Esophagus squamous epithelium (tissue), 4 donors: Measurements from ENCODE around the gene TMEM196.

Experiments
- POLR2A ChIP-seq, 4 donors: fragments of 450-650 bp; IDR thresholded peaks; one replicate each; pipeline ENCODE4 v1.6.1; 2017; ENCODE audit warnings: antibody characterized with exemption in 4 of 4, mild to moderate bottlenecking in 4 of 4, moderate library complexity in 3 of 4
- TF ChIP-seq, protein P1 (sequence below), 6 experiments: fragments of 450-650 bp in 4 of 6; fragments of 200-600 bp in 2 of 6; sonication (generic) in 2 of 6; IDR thresholded peaks; one replicate each; pipeline ENCODE4 v1.5.1; 2016 to 2019; ENCODE audit warnings: antibody characterized with exemption in 6 of 6, mild to moderate bottlenecking in 4 of 6, moderate library complexity in 4 of 6

DNA sequence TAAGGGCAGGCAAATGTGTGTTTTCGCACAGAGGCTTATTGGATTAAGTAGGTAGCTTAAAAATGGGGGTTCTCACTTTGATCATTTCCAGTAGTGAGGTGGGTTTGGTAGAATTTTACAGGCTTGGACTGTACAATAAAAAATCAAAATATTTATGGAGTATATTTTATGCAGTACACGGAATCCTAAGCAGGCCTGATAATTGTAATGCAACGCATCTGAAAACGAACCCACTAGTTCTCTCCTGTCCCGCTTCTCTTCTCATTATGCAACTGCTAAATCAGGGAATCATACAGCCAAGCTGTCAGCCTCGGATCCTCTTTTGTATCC, 64.2 kb downstream of the TMEM196 start:
- TF ChIP-seq, protein P1, sequence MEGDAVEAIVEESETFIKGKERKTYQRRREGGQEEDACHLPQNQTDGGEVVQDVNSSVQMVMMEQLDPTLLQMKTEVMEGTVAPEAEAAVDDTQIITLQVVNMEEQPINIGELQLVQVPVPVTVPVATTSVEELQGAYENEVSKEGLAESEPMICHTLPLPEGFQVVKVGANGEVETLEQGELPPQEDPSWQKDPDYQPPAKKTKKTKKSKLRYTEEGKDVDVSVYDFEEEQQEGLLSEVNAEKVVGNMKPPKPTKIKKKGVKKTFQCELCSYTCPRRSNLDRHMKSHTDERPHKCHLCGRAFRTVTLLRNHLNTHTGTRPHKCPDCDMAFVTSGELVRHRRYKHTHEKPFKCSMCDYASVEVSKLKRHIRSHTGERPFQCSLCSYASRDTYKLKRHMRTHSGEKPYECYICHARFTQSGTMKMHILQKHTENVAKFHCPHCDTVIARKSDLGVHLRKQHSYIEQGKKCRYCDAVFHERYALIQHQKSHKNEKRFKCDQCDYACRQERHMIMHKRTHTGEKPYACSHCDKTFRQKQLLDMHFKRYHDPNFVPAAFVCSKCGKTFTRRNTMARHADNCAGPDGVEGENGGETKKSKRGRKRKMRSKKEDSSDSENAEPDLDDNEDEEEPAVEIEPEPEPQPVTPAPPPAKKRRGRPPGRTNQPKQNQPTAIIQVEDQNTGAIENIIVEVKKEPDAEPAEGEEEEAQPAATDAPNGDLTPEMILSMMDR (IDR thresholded peaks at IDR 0.05), result no peak
- TF ChIP-seq POLR2A (IDR thresholded peaks at IDR 0.05), result no peak
